Activated CD4-positive, alpha-beta T cell treated with anti-CD3 and anti-CD28 coated beads for 1 hour (primary cell): Measurements from ENCODE around the gene GALM.
"Not testable (repeated sequence)": the region's sequence is repeated elsewhere in the genome, so short reads cannot be mapped to it uniquely, and the experiment has no call there.

Experiments
- DNase-seq: peaks from one replicate; pipeline ENCODE4 v3.0.0-alpha.2; 2020

Gene GALM

GRCh38 chr2:38714941-38715340 lies 49.0 kb downstream of the GALM start:
- not testable (repeated sequence) for DNase-seq

DNA sequence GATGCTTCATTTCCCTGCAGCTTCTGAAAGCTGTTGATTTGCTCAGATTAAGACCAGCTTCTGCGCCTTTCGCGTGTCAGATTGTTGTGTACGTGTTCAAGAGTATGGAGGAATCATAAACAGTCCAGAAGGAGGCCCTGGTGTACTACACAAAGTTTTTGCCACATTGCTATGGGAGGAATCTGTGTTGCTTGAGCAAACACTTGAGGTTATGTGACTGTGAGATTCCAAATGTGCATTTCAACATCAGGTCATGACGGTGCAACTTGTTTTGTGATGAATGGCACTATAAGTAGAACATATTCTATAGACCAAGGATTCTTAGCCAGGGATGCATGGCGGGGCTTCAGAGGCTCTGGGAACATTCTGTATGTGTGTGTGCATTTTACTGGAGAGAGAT lies 50.3 kb downstream of the GALM start:
- DNase-seq, result no peak

DNA sequence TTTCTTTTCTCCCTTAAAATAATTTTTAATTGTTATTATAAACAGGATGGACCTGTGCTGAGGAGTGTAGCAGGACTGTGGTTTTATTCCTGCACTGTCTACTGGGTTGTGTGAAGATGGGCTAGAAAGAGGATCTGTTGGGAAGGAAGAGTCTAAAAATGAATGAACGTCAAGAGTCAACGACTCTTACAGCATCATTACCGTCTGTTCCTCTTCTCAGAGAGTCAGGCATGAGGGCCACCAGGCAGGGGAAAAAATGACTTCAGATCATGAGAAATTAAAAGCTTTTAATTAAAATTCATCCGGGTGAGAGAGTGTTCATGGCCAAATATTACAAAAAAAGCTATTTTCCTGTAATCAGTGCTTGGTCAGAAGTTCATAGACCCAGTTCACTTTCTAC lies 52.7 kb downstream of the GALM start:
- DNase-seq, result no peak

DNA sequence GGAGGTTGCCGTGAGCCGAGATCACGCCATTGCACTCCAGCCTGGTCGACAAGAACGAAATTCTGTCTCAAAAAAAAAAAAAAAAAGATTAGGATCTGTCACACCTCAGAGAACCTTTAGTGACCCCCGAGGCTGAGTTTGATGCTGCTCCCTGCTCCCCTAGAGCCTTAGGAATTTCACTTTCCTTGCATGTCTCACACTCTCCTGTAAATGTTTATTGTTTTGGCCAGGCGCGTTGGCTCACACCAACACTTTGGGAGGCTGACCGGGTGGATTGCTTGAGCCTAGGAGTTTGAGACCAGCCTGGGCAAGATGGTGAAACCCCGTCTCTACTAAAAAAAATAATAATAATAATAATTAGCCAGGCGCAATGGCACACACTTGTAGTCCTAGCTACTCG lies 53.8 kb downstream of the GALM start:
- no peak for DNase-seq

DNA sequence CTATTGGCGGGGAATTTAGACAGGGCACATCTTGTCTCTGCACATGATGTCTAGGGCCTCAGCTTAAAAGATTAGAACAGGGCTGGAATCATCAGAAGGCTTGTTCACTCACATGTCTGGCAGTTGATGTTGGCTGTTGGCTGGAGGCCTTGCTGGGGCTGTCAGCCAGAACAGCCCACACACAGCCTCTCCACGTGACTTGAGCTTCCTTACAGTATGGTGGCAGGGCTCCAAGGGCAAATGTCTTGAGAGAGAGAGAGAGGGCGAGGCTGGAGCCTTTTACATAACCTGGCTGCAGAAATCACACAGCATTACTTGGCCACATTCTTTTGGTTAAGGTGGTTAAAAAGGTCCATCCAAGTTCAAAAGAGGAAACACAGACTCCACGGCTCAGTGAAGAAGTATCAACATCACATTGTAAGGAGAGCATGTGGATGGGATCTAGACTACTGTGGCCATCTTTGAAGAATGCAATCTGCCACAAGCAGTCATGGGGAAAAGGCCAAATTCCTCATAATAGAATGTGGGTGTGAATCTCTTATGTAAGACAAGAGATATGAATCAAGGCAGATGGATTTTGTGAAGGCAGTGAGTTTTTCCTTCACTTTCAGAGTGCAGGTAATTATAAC lies 54.8 kb downstream of the GALM start:
- no peak for DNase-seq

DNA sequence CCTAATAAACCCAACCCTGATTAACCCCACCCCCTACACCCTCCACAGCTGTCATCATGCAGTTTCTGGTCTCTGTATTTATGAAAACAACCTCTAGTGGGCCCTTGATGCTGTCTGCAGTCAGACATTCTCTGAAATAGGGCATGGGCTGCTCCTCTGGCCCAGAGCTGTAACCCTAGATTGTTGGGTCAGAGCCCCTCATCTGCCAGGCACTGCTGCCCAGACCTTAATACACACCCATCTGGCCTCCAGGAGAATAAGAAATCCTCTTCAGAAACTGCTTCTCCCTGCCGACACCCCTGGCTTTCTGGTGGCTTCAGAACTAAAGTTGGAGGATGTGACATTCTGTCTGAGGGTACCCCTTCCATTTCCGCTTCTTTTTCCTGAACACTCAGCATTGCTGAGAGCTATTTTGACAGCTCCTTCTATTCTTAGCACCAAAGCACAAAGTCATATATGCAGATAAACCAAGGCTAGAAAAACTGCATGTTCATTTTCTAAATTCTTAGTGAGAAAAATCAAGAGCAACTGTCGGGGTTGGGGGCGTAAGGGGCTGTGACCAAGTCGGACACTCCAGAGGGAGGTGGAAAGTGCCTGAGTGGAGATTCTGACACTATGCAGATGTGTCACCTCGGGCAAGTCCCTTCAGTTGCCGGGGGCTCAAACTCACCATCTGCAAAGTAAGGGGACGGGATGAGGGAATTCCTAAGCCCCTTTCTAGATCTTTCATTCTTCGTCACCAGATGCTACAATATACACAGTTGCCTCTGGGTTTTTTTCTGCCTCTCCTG lies 56.6 kb downstream of the GALM start:
- no peak for DNase-seq

- no peak for DNase-seq
Observed at GRCh38 chr2:38723173-38723572, 57.3 kb downstream of the GALM start.

DNA sequence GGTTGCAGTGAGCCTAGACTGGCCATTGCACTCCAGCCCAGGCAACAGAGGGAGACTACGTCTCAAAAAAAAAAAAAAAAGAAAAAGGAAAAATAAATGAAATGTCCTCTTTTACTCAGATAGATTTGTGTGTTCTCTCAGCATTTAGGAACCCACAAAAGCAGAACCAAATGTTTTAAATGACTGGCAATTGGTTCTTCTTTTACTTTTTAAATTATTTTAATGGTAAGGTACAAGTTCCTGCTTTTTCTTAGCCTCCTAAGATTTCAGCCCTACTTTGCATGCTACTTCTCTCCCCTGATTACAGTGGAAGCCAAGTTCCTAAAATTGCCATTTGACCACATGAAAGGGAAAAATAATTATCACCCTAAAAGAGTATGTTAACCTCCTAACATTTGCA lies 61.7 kb downstream of the GALM start:
- no peak for DNase-seq

DNA sequence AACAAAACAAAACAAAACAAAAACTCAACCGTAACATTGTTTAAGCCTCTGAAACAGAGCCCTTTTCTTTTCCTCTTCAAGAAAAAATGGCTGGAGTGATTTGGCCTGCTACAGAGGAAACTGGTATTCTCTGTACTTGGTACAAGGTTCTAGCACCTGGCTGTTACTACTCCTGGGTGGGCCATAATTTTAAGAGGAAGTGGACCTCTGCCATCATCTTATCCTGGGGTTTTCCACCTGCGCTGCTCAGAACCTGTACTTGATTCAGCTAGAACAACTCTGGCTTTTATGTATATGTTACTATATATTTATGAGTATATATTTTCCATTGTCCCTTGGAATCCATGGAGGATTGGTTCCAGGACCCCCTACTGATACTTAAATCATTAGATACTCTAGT lies 62.8 kb downstream of the GALM start:
- no peak for DNase-seq

DNA sequence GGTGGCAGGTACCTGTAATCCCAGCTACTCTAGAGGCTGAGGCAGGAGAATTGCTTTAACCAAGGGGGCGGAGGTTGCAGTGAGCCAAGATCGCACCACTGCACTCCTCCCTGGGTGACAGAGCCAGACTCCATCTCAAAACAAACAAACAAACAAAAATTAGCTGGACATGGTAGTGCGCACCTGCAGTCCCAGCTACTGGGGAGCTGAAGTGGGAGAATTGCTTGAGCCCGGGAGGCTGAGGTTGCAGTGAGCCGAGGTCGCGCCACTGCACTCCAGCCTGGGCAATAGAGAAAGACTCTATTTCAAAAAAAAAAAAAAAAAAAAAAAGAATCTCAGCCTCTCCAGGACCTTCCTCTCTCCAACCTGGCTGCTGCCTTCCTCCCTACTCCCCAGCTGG lies 65.2 kb downstream of the GALM start:
- no peak for DNase-seq

- no peak for DNase-seq
Observed at GRCh38 chr2:38731684-38732221, 65.8 kb downstream of the GALM start.

- DNase-seq, result no peak
Observed at GRCh38 chr2:38733300-38733971, 67.5 kb downstream of the GALM start.

GRCh38 chr2:38734299-38735058 lies 68.6 kb downstream of the GALM start:
- DNase-seq, result no peak

DNA sequence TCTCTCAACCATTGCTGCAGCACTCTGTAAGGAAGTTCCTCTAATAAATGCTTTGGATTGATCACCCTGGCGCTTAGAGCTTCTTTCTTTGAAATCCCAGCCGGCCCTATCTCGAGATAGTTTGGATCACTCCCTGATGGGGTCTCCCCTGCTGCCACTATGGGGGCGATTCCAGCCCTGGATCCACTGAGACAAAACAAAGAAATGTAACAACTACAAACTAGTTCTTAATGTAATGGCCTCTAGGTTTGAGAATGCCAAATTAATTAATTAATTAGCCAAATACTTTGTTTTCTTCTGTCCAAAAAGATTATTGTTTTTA lies 70.0 kb downstream of the GALM start:
- DNase-seq, result no peak

DNA sequence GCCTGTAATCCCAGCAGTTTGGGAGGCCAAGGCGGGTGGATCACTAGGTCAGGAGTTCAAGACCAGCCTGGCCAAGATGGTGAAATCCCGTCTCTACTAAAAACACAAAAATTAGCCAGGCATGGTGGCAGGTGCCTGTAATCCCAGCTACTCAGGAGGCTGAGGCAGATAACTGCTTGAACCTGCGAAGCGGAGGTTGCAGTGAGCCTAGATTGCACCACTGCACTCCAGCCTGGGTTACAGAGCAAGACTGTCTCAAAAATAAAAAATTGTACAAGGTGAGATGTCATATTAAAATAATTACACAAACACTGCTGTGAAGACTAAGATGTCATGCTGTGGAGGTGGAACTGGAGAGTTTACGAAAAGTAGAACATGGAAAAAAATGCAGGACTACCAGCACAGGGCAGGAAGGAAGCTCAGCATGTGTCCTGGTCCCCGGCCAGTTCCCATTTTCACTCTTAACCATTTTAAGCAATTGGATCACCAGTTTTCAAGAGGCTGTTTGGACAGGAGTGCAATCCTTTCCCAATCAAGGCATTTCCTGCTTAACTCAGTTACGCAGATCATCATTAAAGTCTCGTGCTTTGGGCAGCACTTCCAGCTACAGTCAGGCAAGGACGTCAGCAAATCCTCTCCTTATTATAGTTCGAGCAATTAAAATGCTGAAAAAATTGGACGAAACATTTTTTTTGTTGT lies 71.2 kb downstream of the GALM start:
- not testable (repeated sequence) for DNase-seq

GRCh38 chr2:38737925-38738324 lies 72.0 kb downstream of the GALM start:
- DNase-seq, result no peak

- no peak for DNase-seq
Observed at GRCh38 chr2:38739524-38739923, 73.6 kb downstream of the GALM start.

GRCh38 chr2:38740851-38741731 lies 75.2 kb downstream of the GALM start:
- DNase-seq, result no peak

- DNase-seq, result no peak
Observed at GRCh38 chr2:38742797-38743559, 77.1 kb downstream of the GALM start.

GRCh38 chr2:38743672-38744398 lies 77.9 kb downstream of the GALM start:
- no peak for DNase-seq
